ENCODE measurements around the gene HMX3.

HMX3 gene

GRCh38 chr10:123134343-123134914, 1.3 kb upstream of the HMX3 start:
- no peak for DNase-seq (ENCODE audit: low read depth)

GRCh38 chr10:123134915-123135414, 805 bp upstream of the HMX3 start:
- no peak for DNase-seq (ENCODE audit: low read depth)

DNA sequence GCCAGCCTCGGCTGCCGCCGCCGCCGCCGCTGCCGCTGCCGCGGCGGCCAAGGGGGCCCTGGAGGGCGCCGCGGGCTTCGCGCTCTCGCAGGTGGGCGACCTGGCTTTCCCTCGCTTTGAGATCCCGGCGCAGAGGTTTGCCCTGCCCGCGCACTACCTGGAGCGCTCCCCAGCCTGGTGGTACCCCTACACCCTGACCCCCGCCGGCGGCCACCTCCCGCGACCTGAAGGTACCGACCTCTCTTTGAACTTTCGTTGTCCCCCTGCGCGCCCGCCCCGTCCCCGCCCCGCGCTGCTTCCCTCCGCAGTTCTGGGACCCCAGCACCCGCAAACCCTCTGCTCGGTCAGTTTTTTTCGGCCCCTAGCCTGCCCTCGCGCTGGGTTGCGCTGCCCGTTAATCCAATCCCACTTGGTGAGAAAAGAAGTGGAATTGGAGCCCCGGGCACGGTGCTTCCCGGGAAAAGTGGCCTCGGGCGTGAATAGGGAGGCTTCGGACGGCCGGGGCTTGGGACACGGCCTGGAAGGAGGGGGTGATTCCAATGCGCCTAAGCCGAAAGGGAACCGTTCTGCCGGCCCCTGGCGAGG, 543 bp downstream of the HMX3 start:
- no peak for DNase-seq (ENCODE audit: low read depth)

GRCh38 chr10:123136806-123137642, 1.3 kb downstream of the HMX3 start:
- DNase-seq (ENCODE audit: low read depth) = no peak

DNA sequence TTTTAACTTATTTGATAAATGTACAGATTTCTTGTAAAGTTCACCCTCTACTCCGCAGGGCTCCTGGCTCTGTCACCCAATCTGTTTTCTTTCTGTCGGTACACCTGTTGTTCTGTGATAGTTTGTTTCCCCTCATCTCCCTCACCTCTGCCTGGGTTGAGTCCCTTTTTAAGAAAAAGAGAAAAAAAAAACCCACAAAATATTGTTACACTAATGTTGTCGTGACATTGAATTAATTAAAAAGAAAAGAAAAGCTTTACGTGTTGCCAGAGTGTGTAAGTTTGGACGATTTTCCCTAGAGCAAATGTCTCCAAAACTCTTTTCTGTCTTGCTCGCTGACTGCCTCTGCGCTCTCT, 3.4 kb downstream of the HMX3 start:
- no peak for DNase-seq (ENCODE audit: low read depth)

DNA sequence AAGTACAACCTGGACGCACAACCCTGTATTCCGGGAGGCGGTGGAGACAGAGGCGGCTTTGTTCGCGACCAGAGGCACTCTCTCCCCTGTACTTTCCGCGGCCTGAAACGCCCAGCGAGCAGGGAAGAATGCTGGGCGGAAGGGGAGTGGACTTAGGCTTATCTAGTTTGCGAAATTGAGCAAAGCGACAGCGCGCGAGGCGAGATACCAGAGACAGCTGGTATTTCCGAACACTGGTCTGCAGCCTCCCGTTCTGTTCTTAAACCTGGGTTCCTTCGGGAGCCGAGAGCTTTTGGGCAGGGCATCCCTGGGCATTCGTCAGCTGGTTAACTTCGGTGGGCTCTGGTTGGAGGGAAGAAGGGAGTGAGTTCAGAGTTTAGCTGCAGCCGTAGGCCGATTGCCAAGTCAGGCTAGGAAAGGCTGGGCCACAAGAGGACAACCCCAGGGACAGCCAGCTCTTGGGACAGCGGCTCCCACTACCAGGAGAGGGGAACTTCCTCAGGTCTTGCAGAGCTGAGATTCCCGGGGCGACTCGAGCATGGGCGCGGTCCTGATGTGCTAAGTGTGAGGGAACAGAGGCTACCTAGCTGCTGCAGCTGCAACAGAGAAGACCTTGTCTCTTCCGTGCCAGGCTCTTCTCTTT, 3.9 kb downstream of the HMX3 start:
- DNase-seq (ENCODE audit: low read depth) = no peak

DNA sequence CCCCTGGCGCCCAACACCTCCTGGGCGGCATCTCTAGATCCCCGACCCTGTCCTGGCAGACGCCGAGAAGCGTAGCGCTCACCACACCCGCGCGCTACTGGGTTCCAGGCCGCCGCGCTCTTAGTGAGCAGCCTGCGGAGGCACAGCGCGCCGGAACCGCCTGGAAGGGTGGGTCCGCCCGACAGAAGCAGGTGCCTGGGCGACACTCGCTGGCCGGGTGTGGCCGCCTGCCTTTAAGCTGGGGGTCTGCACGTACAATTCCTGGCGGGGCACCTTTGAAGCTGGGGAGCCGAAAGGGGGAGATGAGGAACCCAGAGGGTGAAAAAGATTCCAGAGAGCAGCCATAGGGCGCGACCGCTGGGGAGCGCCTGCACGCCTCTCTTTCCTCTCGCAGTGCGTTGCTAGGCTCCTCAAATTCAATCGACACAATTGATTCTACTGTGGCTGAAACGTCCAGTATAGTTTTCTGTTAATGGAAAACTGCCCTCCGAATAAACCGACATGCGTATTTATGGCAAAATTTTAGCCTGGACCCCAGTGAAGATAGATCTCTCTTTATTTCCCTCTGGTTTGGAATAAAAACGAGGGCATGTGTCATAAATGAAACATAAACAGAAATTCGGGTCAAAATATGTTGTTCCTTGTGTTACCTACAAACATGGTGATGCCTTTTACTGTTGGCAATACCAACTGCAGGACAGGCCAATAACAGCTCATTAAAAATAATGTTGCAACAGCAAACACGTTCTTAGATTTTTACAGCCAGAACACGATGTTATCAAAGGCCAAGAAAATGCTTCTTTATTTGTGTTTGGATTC, 4.6 kb downstream of the HMX3 start:
- DNase-seq (ENCODE audit: low read depth) = no peak

GRCh38 chr10:123140983-123141390, 5.2 kb downstream of the HMX3 start:
- DNase-seq (ENCODE audit: low read depth) = no peak

DNA sequence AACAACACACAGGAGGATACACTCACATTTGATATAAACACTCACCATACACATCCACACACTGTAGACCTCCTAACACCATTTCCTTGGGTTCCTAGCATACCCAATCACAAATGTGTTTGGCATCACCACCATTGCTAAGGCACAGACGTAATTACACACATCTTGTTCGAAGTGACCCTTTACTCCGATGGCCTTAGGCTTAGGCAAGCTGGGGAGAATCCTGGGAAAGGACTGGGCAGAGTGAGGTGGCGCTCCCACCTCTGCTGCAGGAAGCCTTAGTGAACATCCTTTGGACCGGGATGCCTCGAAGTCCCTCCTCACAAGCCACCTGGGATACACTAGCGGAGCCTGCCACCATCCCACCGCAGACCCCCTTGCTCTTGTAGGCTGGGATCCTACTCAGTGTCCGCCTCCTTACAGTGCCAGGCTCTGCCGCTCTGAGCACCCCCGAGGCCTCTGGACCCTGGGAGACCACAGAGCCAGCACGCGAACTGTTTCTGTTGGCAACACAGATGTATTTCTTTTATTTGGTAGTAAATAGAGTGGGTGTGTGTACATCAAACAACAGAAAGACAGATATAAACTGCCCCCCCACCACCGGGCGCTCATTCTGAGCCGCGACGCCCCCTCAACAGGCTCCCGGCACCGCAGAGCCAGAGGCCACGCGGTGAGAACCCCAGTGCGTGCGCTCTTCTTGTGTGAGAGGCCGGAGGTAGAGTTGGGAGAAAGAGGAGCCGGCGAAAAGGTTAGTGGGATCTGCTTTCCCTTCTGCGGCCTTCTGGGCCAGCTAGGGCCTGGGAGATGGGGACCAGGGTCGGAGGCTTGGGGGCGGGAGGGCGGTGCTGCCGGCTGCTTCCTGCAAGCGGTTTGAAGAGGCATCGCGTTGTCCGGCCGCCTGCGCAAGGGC, 6.3 kb downstream of the HMX3 start:
- DNase-seq (ENCODE audit: low read depth) = no peak

DNA sequence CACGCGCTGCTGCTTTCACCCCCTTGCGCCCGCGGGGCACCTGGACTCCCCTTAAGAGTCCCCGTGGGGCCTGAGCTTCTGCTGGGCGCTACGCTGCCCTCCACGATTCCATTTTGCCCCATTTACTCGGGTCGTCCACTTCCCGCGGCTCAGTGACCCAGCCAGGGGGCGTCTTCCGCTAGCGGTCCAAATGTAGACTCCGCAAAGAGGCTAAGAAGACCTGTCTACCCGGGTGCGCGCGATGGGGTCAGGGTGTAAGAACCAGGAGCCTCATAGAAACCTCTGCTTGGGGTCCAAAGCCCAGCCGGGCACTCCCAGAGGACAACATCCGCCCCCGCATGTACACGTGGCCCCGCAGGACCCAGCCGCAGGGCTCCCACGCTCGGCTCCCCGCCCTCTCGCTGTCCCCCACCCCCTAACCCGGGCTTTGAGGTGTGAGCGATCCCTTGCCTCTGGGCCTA, 7.0 kb downstream of the HMX3 start:
- no peak for DNase-seq (ENCODE audit: low read depth)

DNA sequence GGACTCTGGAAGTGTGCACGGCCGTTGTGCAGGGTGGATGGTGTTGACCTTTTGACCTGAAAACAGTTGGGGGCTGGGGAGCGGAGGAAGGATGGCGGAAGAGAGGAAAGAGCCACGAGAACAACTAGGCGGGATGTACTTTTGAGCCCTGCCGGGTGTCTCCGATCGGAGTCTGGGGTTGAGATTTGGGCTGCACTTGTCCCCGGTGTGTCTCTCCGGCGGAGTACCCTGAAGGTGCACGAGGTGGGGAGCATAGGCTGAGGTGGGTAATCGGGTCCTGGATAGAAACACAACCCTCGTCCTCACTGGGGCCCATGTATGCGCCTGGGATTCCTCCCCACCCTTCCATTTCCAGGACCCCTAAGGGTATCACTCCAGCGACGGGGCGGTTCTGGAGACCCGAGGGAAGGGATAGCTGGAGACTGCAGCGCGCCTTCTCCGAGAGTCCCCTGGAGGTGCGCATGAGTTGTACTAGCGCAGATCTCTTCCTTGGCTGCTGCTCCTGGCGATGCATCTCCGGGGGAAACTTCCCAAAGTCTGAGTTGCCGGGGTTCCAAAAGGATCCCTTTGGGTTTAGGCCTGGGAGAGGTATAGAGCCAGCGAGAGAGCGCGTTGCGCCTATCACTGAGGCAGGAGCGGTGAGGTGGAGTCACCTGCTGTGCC, 7.5 kb downstream of the HMX3 start:
- DNase-seq (ENCODE audit: low read depth) = no peak

DNA sequence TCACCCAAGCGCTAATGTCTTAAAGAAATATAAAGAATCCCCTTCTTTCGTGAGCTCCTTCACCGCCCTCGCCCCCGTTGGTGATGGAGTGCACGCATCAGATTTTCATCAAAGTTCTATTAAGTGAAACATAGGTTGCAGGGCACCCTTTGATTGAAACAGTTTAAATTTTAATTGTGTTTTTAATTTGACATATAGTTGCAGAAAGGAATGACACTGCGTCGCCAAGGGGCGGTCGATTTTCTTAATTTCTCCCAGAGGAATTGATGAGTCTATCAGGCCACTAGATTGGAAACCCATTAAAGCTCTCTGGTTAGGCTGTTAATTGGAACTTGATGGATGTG, 8.0 kb downstream of the HMX3 start:
- no peak for DNase-seq (ENCODE audit: low read depth)

DNA sequence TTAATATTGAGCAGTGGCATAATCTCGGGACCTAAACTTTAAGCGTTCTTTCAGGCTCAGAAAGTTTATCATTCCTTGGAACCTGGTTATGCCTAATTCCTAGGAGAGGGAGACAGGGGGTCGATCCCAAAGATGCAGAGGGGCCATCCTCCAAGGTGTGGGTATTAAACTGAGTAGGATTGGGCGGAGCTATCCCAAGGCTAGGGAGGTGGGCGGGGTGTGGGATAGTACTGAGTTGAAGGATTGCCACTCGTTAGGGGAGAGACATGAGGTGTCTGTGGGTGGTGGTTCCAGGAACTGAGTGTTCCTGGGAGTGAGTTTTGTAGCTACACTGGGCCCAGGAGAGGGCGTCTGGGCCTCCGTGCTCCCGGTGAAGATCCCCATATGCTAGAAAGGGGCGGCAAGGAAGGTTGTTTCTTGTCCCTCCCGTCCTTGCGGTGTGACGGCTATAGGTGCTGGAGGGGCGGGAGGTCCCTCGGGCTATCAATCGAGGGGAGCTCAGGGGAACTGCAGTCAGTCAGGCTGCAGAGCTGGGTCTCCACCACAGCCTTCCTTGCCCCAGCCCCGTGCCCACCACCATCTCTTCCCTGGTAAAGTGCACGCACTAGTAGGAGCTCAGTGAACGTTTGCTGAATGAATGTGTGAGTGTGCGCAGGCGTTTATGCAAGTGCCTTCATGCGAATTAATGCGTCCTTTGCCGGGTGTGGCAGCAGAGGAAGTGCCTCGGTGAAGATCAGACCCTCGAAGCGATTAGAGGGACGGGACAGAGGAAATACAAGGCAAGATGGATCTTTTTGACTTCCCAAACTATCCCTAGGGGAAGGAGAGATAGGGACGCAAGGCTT, 9.1 kb downstream of the HMX3 start:
- DNase-seq (ENCODE audit: low read depth) = no peak

GRCh38 chr10:123145542-123146012, 9.8 kb downstream of the HMX3 start:
- DNase-seq (ENCODE audit: low read depth) = no peak

DNA sequence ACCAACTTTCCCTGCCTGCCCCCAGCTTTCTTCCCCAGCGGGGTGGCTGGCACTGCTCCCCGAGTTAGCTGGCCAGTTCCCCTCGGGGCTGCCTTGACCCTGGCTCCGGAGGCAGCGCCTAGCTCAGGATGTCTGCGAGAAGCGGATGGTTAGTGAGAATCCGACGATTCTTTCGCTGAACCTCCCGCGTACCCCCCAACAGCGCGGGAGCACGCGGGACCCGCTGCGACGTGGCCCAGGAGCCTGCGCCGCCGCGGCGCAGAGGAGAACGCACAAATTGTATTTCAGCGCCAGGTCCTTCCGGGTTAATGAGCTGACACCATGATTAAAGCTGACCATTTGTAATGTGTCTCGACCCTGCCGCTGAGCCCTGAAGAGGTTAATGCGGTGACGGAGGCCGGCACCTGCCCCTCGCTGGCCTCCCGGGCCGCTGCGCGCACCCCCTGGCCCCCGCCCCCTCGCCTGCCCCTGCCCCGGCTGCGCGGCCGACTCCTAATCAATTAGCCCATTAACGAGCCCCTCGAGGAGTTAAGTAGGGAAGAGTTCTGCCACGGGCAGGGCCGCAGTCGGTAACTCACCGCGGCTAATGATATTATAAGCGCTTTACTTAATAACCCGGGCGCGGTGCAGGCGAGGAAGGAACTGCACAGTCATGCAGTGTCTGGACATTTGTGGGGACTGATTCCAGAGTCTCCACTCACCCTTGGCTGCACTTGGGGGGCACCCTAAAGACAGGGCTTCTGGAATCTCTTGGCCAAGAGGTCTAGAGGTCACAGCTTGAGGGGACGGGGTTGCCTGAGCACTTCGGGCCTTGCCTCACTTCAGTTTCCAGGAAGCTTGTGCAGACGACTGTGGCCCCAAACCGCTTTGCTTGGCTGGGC, 10.5 kb downstream of the HMX3 start:
- DNase-seq (ENCODE audit: low read depth) = no peak

- DNase-seq (ENCODE audit: low read depth) = no peak
Observed at GRCh38 chr10:123146894-123147634, 11.3 kb downstream of the HMX3 start.

GRCh38 chr10:123147635-123148413, 12.1 kb downstream of the HMX3 start, which contains the start of gene HMX2:
HMX2 (plus strand) TSS chr10:123148136; CDS start chr10:123148379, 243 bp downstream.
- DNase-seq (ENCODE audit: low read depth) = no peak

Measured in non-pigmented ciliary epithelial cell (primary cell).